ENCODE data around the gene MAN2C1. TPM values are rescaled to one million over a fixed set of nuclear protein-coding genes. Genes with fewer than 3 reads are reported as not detected.

MAN2C1 gene
- total and polyA plus RNA-seq, 9 of the 15 experiments (the other 6 are each of a cell fraction or from before 2014, with no cell fraction given) = 2.0 to 141 (median 39.9) TPM

GRCh38 chr15:75368689-75369239 lies 357 bp upstream of the MAN2C1 start (continued):
- 0 out of 2 replicates have a peak, but pooled peaks have one; percentile 3 for TF ChIP-seq HBP1 (CRISPR knock-in tag; IDR thresholded peaks at IDR 0.05)
- TF ChIP-seq NUFIP1 (IDR thresholded peaks at IDR 0.05; ENCODE audit: partially characterized antibody) = no peak
- 0 out of 2 replicates have a peak, but pooled peaks have one; percentile 21 for TF ChIP-seq ZNF830 (CRISPR knock-in tag; IDR thresholded peaks at IDR 0.05)
- peak; percentile 71; the same call in 1 of the 2 replicates for TF ChIP-seq ZFX (CRISPR knock-in tag; IDR thresholded peaks at IDR 0.05)
- 0 out of 6 replicates have a peak, but pooled peaks of 1 of the 3 experiments have one; percentile 17 for TF ChIP-seq CTCF (IDR thresholded peaks at IDR 0.05 in 2 of 3, conservative IDR thresholded peaks at IDR 0.05 in 1 of 3; ENCODE audit: insufficient read depth in 2 of 3, low read depth in 1 of 3, low read length in 3 of 3)
- no peak for TF ChIP-seq POU5F1 (IDR thresholded peaks at IDR 0.05; ENCODE audit: borderline replicate concordance, low read depth, low read length, partially characterized antibody)
- 0 out of 2 replicates have a peak, but pooled peaks have one; percentile 2 for TF ChIP-seq GTF2E2 (tag; IDR thresholded peaks at IDR 0.05)
- 0 out of 2 replicates have a peak, but pooled peaks have one; percentile 60 for TF ChIP-seq POLR2AphosphoS2 (IDR thresholded peaks at IDR 0.05; ENCODE audit: low read length)
